ENCODE measurements around the gene VIM.
"Not testable (repeated sequence)": the region's sequence is repeated elsewhere in the genome, so short reads cannot be mapped to it uniquely, and the experiment has no call there.

The VIM gene

GRCh38 chr10:17233286-17233991 lies 5.4 kb downstream of the VIM start:
- no peak for DNase-seq

GRCh38 chr10:17234431-17234945 lies 6.4 kb downstream of the VIM start:
- no peak for DNase-seq

- DNase-seq, result no peak
Observed at GRCh38 chr10:17235136-17235535, 7.1 kb downstream of the VIM start.

- DNase-seq, result no peak
Observed at GRCh38 chr10:17236468-17237148, 8.6 kb downstream of the VIM start.

GRCh38 chr10:17237149-17237527 lies 9.1 kb downstream of the VIM start:
- no peak for DNase-seq

GRCh38 chr10:17237915-17238444 lies 9.9 kb downstream of the VIM start:
- DNase-seq, result no peak

GRCh38 chr10:17238445-17239291 lies 10.6 kb downstream of the VIM start:
- no peak for DNase-seq

- no peak for DNase-seq
Observed at GRCh38 chr10:17239345-17240085, 11.5 kb downstream of the VIM start.

GRCh38 chr10:17240096-17240495 lies 12.1 kb downstream of the VIM start:
- DNase-seq, result no peak

- no peak for DNase-seq
Observed at GRCh38 chr10:17240616-17241015, 12.6 kb downstream of the VIM start.

GRCh38 chr10:17241611-17242333 lies 13.7 kb downstream of the VIM start:
- no peak for DNase-seq

- no peak for DNase-seq
Observed at GRCh38 chr10:17244700-17245365, 16.8 kb downstream of the VIM start.

- DNase-seq, result no peak
Observed at GRCh38 chr10:17247210-17247609, 19.2 kb downstream of the VIM start.

GRCh38 chr10:17248964-17249363 lies 20.9 kb downstream of the VIM start:
- DNase-seq, result no peak

- DNase-seq, result no peak
Observed at GRCh38 chr10:17249820-17250219, 21.8 kb downstream of the VIM start.

- DNase-seq, result no peak
Observed at GRCh38 chr10:17250736-17251135, 22.7 kb downstream of the VIM start.

GRCh38 chr10:17254543-17255050 lies 26.6 kb downstream of the VIM start:
- not testable (repeated sequence) for DNase-seq

GRCh38 chr10:17255512-17255911 lies 27.5 kb downstream of the VIM start:
- DNase-seq, result no peak

GRCh38 chr10:17256051-17256450 lies 28.0 kb downstream of the VIM start:
- DNase-seq, result no peak

GRCh38 chr10:17256627-17257026 lies 28.6 kb downstream of the VIM start:
- DNase-seq, result no peak

Data from NCI-H524 treated with DMSO at 0.1 percent for 48 hours (cell line).